HepG2 (cell line): ENCODE data around the gene PARD3. TPM values are rescaled to one million over a fixed set of nuclear protein-coding genes. Genes with fewer than 3 reads are reported as not detected.
"Not testable (repeated sequence)": the region's sequence is repeated elsewhere in the genome, so short reads cannot be mapped to it uniquely, and the experiment has no call there.

Experiments used
- ATAC-seq: fragments of 200-7000 bp; cut with Tn5 transposase; 3 replicates; pipeline ENCODE4 v1.9.1; 2020; ENCODE audit warnings: mild to moderate bottlenecking, moderate library complexity
- BruUV-seq: library from RNA; stranded (reverse); fragments of 400-500 nt; replicated peaks from 2 replicates; lab custom pipeline; 2021; lab: Mats Ljungman, UMichigan
- CTCF ChIA-PET: fragments of 300-600 bp; formaldehyde crosslinking; extraction: SDS; loops from one replicate; lab custom pipeline; 2021; ENCODE audit warnings: low total read pairs, inconsistent platforms, low intra/inter-chr PET ratio; lab: Yijun Ruan, JAX
- POLR2A ChIA-PET: fragments of 350-600 bp; sonication (Branson Sonifier 250); formaldehyde crosslinking; loops from one replicate; lab custom pipeline; 2020; ENCODE audit warnings: antibody characterized with exemption, inconsistent platforms; lab: Yijun Ruan, JAX
- DNase-seq: peaks from one replicate; pipeline ENCODE4 v3.0.0-alpha.2; 2015; ENCODE audit warnings: low spot score
- FAIRE-seq: peaks from 3 replicates; lab custom pipeline; 2011; peaks lifted over from hg19 to GRCh38; lab: Jason Lieb, UNC
- H2AFZ ChIP-seq: one replicate; pipeline ENCODE4 v1.6.1; 2011; ENCODE audit warnings: low read length, inconsistent platforms
- H3K27ac ChIP-seq: fragments of 300-600 bp; 3 replicates; pipeline ENCODE4 v1.8.0; 2011; ENCODE audit warnings: mixed run types, mild to moderate bottlenecking, mixed read lengths, low read length, inconsistent platforms; ENCODE audit not compliant: insufficient read depth; ENCODE audit errors: extremely low read length
- H3K27me3 ChIP-seq, 2 experiments: fragments of 200-600 bp in 1 of 2; 2 replicates in 1 of 2; 3 replicates in 1 of 2; pipeline versions ENCODE4 v1.6.0 to v1.8.0; 2011; ENCODE audit warnings: low read length in 2 of 2, mild to moderate bottlenecking in 2 of 2, moderate library complexity in 2 of 2, inconsistent platforms in 1 of 2; ENCODE audit not compliant: insufficient read depth in 2 of 2, control insufficient read depth in 1 of 2
- H3K36me3 ChIP-seq, 2 experiments: fragments of 200-600 bp in 1 of 2; replicated peaks in 1 of 2; 2 replicates in 1 of 2; 3 replicates in 1 of 2; pipeline versions ENCODE4 v1.5.1 to v1.8.0; 2011; ENCODE audit warnings: low read length in 2 of 2, inconsistent platforms in 1 of 2; ENCODE audit not compliant: insufficient read depth in 2 of 2, control insufficient read depth in 1 of 2
- H3K4me1 ChIP-seq: 2 replicates; pipeline ENCODE4 v1.5.1; 2012; ENCODE audit warnings: low read length, inconsistent platforms; ENCODE audit not compliant: insufficient read depth
- H3K4me2 ChIP-seq: 2 replicates; pipeline ENCODE4 v1.6.0; 2011; ENCODE audit warnings: low read depth, low read length, inconsistent platforms
- H3K4me3 ChIP-seq, 3 experiments: fragments of 200-600 bp in 1 of 3; sonication (generic), shearing (Covaris generic) in 1 of 3; replicated peaks in 1 of 3; 2 replicates each; pipeline ENCODE4 v1.5.1; 2011 to 2016; ENCODE audit warnings: low read length in 3 of 3, inconsistent platforms in 2 of 3, low read depth in 2 of 3, mild to moderate bottlenecking in 2 of 3, control low read depth in 1 of 3, mixed read lengths in 1 of 3; ENCODE audit not compliant: insufficient read depth in 1 of 3
- H3K79me2 ChIP-seq: one replicate; pipeline ENCODE4 v1.6.1; 2011; ENCODE audit warnings: low read length, inconsistent platforms; ENCODE audit not compliant: insufficient read depth
- H3K9ac ChIP-seq: 2 replicates; pipeline ENCODE4 v1.6.0; 2011; ENCODE audit warnings: mild to moderate bottlenecking, low read depth, low read length, inconsistent platforms; ENCODE audit not compliant: insufficient read depth
- H3K9me3 ChIP-seq: 2 replicates; pipeline ENCODE4 v1.5.1; 2012; ENCODE audit warnings: mild to moderate bottlenecking, low read length
- H4K20me1 ChIP-seq: 2 replicates; pipeline ENCODE4 v1.6.0; 2011; ENCODE audit warnings: inconsistent platforms, mild to moderate bottlenecking, low read length, moderate library complexity; ENCODE audit not compliant: insufficient read depth
- MED13 ChIP-seq: sonication (generic); formaldehyde crosslinking; IDR thresholded peaks from 2 replicates; pipeline ENCODE4 v1.5.0; 2020; ENCODE audit warnings: missing genetic modification reagents
- NFE2 ChIP-seq: sonication (generic); formaldehyde crosslinking; IDR thresholded peaks from 2 replicates; pipeline ENCODE4 v1.4.0; 2020; ENCODE audit warnings: missing genetic modification reagents
- RBM22 ChIP-seq: fragments of 200-400 bp; formaldehyde crosslinking; optimal IDR thresholded peaks from 2 replicates; pipeline ENCODE3; 2017; ENCODE audit warnings: mild to moderate bottlenecking, low read length, moderate library complexity
- TAF15 ChIP-seq: fragments of 200-400 bp; formaldehyde crosslinking; IDR thresholded peaks from one replicate; pipeline ENCODE4 v1.6.1; 2018; ENCODE audit warnings: mild to moderate bottlenecking, low read depth, low read length; ENCODE audit not compliant: poor library complexity, severe bottlenecking
- TSC22D2 ChIP-seq: sonication (generic); formaldehyde crosslinking; IDR thresholded peaks from 2 replicates; pipeline ENCODE4 v1.5.1; 2020; ENCODE audit warnings: missing genetic modification reagents, mild to moderate bottlenecking, borderline replicate concordance
- ZNF563 ChIP-seq: sonication (generic); formaldehyde crosslinking; IDR thresholded peaks from 2 replicates; pipeline ENCODE4 v1.8.0; 2022; ENCODE audit warnings: mild to moderate bottlenecking, moderate library complexity, missing genetic modification reagents
- WGBS: methylation state at CpG from one replicate; pipeline ENCODE4 v1.1.6; 2017; ENCODE audit warnings: low lambda C conversion rate; 5-methylcytosine and 5-hydroxymethylcytosine counted together
- in situ Hi-C: cut with HindIII; loops from 2 replicates; pipeline ENCODE4 v1.10.0; 2017; ENCODE audit warnings: low pct_unique_long_range_greater_than_20kb; ENCODE audit not compliant: extremely low pct_ligation_motif_present
- intact Hi-C: fragments of 100-400 bp; cut with micrococcal nuclease; formaldehyde crosslinking; loops from one replicate; pipeline ENCODE4 v1.10.0; 2022; ENCODE audit not compliant: unreplicated experiment
- polyA plus RNA-seq, 8 experiments: library from polyadenylated mRNA; depleted of rRNA in 3 of 8; stranded (reverse) in 7 of 8; unstranded in 1 of 8; fragments of >200 nt; fragmentation: Illumina TruSeq in 4 of 8; extraction: Trizol in 4 of 8; gene quantifications; 2 replicates each; pipeline versions ENCODE4 v1.2.1 to v1.2.3, GENCODE V29; 2011 to 2016; ENCODE audit warnings: low read depth in 4 of 8, missing spikeins in 1 of 8, mixed read lengths in 1 of 8; ENCODE audit not compliant: insufficient read depth in 1 of 8
- total RNA-seq, 5 experiments: library from RNA; depleted of rRNA; stranded (reverse); fragments of >200 nt; fragmentation: Illumina TruSeq; extraction: Trizol; gene quantifications; 2 replicates each; pipeline ENCODE4 v1.2.3, GENCODE V29; 2016; ENCODE audit warnings: low read depth in 1 of 5

The PARD3 gene
- total and polyA plus RNA-seq, 2 of the 13 experiments (the other 11 are each of a cell fraction or from before 2014, with no cell fraction given) = 40.9 to 60.0 TPM

DNA sequence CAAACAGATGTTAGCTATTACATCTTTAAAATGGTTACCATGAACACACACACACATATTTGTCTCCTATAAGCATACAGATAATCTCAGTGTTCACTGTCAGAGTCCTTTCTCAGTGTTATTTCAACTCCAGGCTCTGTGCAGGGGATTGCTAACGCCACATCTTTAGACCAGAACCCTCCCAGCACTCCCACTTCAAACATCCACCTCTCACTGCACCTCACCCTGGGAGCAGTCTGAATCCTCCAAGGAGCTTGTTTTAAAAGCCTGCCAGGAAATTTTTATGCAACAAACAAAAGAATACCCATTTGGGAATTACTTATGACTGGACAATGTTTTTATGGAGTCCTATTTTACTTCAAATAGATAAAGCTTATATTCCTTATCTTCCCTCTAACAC, 107.4 kb downstream of the PARD3 start:
- Histone ChIP-seq H3K9ac (no peak overlapping the region), H3K36me3 (no peaks in the 10 kb centered on the region), H3K4me2 (no peak overlapping the region), H2AFZ (no peak overlapping the region), H3K9me3 (no peaks in the 10 kb centered on the region), H3K4me3 (no peak overlapping the region), H3K27ac (no peak overlapping the region), H4K20me1 (peaks cover 15% of the 10 kb centered on the region), H3K27me3 (no peaks in the 10 kb centered on the region), H3K4me1 (peaks cover 85% of the 10 kb centered on the region), H3K79me2 (peaks cover 85% of the 10 kb centered on the region)
- BruUV-seq = no TSS peak
- in situ Hi-C loops = no loop called here
- no peak for DNase-seq
- ChIA-PET POLR2A (no interaction called here), CTCF (no interaction called here)
- ATAC-seq = no peak
- no peak for FAIRE-seq
- intact Hi-C loops = no loop called here
- WGBS = 100% methylated on average over 1 of the region's 1 CpG
- TF ChIP-seq MED13 = no peak
- TF ChIP-seq TAF15 = no peak
- peak; percentile 41 for TF ChIP-seq RBM22
- TF ChIP-seq NFE2 (CRISPR knock-in tag) = no peak
- TF ChIP-seq TSC22D2 (CRISPR knock-in tag) = no peak
- no peak for TF ChIP-seq ZNF563

DNA sequence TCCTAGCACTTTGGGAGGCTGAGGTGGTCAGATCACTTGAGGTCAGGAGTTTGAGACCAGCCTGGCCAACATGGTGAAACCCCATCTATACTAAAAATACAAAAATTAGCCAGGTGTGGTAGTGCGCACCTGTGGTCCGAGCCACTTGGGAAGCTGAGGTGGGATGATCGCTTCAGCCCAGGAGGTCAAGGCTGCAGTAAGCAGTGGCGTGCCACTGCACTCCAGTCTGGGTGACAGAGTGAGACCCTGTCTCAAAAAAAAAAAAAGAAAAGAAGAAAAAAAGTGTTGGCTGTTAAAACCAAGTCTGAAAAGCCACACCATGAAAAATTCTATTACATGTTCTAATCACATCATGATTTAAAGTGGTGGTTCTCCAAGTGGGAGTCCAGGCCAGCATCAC, 108.1 kb downstream of the PARD3 start:
- Histone ChIP-seq H4K20me1 (peaks cover 18% of the 10 kb centered on the region), H3K79me2 (peaks cover 84% of the 10 kb centered on the region), H3K4me1 (peaks cover 83% of the 10 kb centered on the region)
- DNase-seq, H3K4me3 ChIP-seq, BruUV-seq, ATAC-seq, H2AFZ ChIP-seq, intact Hi-C loops, H3K27ac ChIP-seq, POLR2A ChIA-PET, FAIRE-seq, H3K9me3 ChIP-seq, H3K36me3 ChIP-seq, CTCF ChIA-PET, H3K4me2 ChIP-seq, H3K27me3 ChIP-seq, H3K9ac ChIP-seq, in situ Hi-C loops: not testable (repeated sequence)
- 97% methylated on average over 4 of the region's 4 CpGs for WGBS
